GM21381 (cell line): ENCODE results near the gene CCL16.
"Not testable (repeated sequence)": the region's sequence is repeated elsewhere in the genome, so short reads cannot be mapped to it uniquely, and the experiment has no call there.

Experiments
- ATAC-seq: cut with Tn5 transposase; IDR thresholded peaks from one replicate; pipeline ENCODE4 v1.9.1; 2021; ENCODE audit warnings: mild to moderate bottlenecking, moderate library complexity; ENCODE audit not compliant: unreplicated experiment

CCL16 gene

DNA sequence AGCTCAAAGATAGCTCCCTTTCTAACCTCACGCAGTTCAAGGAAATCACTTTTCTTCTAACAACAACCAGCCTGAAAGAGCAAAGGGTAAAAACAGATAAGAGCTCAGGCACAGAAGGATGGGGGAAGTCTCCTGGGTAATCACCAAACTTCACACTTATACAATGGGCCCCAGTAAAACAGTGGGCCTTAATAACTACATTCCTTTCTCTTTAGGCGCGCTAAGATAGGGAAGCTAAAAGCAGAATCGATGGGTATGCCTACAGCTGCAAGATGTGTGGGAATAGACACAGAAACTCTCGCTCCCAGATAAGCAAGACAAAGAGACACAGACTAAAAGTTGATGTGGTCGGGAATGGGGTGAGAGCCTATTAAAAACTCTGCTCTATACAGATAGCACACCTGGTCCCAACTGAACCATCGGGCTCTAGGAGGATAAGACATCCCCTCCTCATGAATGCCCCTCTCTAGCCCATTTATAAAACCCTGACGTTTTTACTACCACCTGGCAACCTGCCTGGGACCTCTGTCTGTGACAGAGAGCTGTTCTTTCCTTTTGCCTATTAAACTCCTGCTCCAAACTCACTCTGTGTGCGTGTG lies 38.6 kb downstream of the CCL16 start:
- ATAC-seq = no peak

DNA sequence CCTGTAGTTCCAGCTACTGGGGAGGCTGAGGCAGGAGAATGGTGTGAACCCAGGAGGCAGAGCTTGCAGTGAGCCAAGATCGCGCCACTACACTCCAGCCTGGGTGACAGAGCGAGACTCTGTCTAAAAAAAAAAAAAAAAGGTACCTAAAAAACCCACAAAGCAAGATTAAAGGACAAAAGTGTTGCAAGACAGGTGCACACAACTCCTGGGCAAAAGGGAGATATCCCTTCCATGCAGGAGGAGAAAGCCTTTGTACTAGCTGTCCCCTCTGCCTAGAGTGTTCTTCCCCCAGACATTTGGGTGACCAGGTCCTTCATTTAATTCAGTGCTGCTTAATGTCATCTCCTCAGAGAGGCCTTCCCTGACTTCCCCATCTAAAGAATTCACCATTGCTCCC lies 42.8 kb downstream of the CCL16 start:
- not testable (repeated sequence) for ATAC-seq

DNA sequence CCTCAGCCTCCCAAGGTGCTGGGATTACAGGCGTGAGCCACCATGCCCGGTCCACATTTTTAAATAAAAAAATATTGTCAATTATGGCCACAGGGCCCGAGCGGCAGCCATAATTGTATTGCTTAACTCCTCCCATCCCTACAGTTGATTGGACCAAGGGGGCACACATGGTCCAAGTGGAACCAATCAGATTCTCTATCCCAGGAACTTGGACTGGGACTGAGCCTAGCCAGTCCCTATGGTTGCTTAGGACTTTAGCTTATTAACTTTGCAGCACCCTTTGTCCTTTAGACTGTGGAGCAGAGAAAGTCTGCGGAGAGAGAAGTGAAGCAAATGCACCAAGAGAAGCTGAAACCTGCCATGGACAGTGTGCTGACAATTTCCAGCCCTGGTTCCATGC lies 45.2 kb downstream of the CCL16 start:
- no peak for ATAC-seq

DNA sequence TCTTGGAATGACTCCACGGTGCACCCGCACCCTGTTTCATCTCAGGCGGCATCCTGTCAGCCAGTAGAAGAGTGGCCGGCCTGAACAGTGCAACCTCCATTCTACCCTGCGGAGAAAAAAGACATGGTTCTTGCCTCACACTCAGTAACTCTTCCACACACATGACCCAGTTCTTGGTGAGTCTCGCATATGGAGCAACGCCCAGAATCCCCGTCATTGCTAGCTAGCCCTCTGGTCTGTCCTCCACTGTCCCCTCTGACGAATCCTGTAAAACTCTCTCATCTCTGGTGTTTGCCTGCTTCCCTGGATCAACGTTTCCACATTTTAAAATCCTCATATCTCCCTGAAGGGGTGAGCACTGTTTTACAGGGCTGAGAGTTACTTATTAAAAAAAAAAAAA lies 46.5 kb downstream of the CCL16 start:
- no peak for ATAC-seq

DNA sequence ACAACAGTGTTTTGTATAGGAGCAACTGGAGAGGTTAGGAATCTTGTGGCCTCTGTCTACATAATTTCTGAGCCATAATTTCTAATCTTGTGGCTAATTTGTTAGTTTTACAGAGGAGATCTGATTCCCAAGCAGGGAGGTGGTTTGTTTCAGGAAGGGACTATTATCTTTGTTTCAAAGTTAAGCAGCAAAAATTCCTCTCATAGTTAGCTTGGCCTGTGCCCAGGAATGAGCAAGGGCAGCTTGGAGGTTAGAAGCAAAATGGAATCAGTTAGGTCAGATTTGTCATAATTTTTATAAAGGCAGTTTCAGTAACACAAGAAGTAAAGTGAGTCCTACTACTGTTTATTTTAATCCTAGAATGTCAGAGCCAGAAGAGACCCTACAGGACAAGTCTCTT lies 48.7 kb downstream of the CCL16 start:
- no peak for ATAC-seq

DNA sequence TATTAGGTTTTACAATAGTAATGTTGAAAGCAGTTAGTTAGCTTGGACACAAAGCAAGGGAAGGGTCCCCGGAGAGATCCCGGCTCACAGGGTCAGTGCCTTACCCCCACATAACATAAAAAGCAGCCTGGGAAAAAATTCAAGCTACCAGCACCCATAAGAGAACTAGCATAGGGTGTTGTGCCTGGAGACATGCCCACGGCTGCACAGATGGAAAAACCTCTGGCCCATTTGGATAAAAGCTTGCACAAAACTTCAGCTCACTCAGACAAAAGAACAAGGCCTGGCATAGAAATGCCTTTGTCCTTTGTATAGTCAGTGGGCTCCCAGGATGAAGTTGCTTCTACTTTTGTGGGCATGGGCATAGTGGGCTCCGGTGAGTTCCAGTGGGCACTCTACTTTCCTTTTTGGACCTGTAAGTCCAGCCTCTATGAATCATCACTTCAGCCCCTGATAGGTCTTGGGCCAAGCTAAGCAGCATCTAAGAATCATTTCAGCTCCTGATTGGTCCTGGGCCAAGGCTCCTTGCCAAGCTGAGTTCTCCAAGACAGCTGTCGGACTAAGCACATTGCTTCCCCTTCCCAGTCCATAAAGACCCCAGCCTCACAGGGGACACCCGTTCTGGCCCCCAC lies 49.4 kb downstream of the CCL16 start:
- no peak for ATAC-seq

DNA sequence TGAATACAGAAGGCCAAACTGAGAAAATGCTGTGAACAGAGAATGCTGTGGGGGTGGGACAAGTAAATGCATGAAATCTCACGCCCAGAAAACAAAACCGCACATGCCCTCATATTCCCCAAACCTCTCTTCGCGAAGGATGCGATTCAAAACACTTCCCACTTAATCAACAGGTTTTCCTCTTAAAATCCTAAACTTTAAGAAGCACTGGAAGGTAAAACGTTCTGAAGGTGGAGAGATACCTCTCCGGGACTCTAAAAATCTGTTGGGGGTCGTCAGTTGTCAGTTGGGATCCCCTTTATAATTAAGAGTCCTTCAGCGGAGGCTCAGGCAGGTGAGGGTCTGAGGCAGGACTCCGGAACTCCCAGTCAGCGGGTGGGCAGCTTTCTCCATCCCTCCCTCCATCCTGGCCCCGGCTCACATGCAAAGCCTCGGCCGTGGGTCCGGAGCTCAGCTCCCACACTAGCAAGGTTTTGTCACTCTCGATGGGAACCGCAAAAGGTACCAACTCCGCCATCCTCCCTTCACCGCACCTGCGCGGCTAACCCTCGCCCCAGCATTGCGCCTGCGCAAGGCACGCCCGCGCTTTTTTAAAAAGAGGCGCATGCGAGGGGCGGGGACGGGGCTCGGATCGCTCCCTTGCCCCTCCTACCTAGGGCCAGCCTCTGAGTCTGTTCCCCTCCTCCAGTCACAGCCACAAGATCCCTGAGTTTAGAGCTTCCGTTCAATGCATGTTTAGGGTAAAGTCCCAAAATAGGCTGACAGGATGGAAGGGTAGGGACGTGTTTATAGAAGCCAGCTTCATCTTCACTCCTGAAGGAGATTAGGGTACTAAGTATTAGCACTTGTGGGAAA lies 50.9 kb downstream of the CCL16 start, which contains the start of gene RDM1:
Gene RDM1 (minus strand): TSS at position 563 of the 855 bp plus-strand sequence. CDS start 46 bp downstream, at position 517.
- peak; percentile 88 for ATAC-seq

DNA sequence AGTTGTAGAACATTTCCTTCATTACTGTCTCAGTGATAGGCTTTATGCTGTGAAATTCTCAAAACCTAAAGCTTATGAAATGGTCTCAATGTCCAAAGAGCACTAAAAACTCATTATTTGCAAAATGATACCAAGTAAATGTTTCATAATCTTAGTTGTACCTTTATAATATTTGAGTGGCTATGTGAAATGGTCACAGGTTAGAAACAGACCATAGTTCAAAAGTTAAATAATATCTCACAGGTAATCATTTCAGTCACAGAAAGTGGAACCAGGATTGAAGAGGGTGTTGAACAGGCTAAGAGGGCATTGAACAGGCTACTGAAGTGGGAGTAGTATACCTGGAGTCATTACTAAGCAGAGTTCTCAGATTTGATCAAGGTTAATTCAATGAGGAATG lies 53.6 kb downstream of the CCL16 start:
- no peak for ATAC-seq
